ENCODE data around the gene KRT3.

- TF ChIP-seq CTCF (IDR thresholded peaks at IDR 0.05 in 2 of 3, conservative IDR thresholded peaks at IDR 0.05 in 1 of 3; ENCODE audit: borderline replicate concordance in 1 of 3, insufficient read depth in 1 of 3, low read depth in 2 of 3, low read length in 2 of 3) (no peak), MAX (IDR thresholded peaks at IDR 0.05) (no peak), TCF7L2 (IDR thresholded peaks at IDR 0.05; ENCODE audit: borderline replicate concordance, extremely low read depth, insufficient read depth, insufficient read length) (no peak), EZH2 (IDR thresholded peaks at IDR 0.05) (no peak), POLR2A (IDR thresholded peaks at IDR 0.05; ENCODE audit: borderline replicate concordance, extremely low read depth, insufficient read depth, insufficient read length) (no peak)
Measured at GRCh38 chr12:52759695-52760094, 36.2 kb downstream of the KRT3 start.

All from HCT116 (cell line).